Progenitor cell of endocrine pancreas (in vitro differentiated cells): ENCODE results near the gene UBASH3A. TPM values are rescaled to one million over a fixed set of nuclear protein-coding genes. Genes with fewer than 3 reads are reported as not detected.
A peak's percentile ranks its signal among the peaks of the same experiment; 100 is the strongest.

Experiments
- DNase-seq: peaks from one replicate; pipeline ENCODE4 v3.0.0; 2021; ENCODE audit warnings: low spot score; ENCODE audit not compliant: unreplicated experiment
- H3K27ac Mint-ChIP-seq: 2 replicates; pipeline ENCODE4 v1.8.0; 2021; ENCODE audit warnings: mild to moderate bottlenecking, moderate library complexity, mixed read lengths
- H3K27me3 Mint-ChIP-seq: 2 replicates; pipeline ENCODE4 v1.8.0; 2021; ENCODE audit warnings: mixed read lengths
- H3K36me3 Mint-ChIP-seq: 2 replicates; pipeline ENCODE4 v1.8.0; 2022; ENCODE audit warnings: mixed read lengths; ENCODE audit not compliant: insufficient read depth
- H3K4me1 Mint-ChIP-seq: 2 replicates; pipeline ENCODE4 v1.8.0; 2021; ENCODE audit warnings: low read depth, mixed read lengths
- H3K4me3 Mint-ChIP-seq: 2 replicates; pipeline ENCODE4 v1.8.0; 2021; ENCODE audit warnings: low read depth, mild to moderate bottlenecking, moderate library complexity, mixed read lengths
- H3K9me3 Mint-ChIP-seq: 2 replicates; pipeline ENCODE4 v1.8.0; 2021; ENCODE audit warnings: low read depth, mixed read lengths
- total RNA-seq: library from RNA; stranded (reverse); gene quantifications from 2 replicates; pipeline ENCODE4 v1.2.1, GENCODE V29; 2021
- TF ChIP-seq, protein P1 (sequence below): fragments of 200-600 bp; sonication (generic); IDR thresholded peaks from one replicate; pipeline ENCODE4 v1.5.0; 2021; ENCODE audit warnings: antibody characterized with exemption, mild to moderate bottlenecking; ENCODE audit not compliant: unreplicated experiment

The UBASH3A gene
- total RNA-seq, 1 donor from 2014 or later = not detected

DNA sequence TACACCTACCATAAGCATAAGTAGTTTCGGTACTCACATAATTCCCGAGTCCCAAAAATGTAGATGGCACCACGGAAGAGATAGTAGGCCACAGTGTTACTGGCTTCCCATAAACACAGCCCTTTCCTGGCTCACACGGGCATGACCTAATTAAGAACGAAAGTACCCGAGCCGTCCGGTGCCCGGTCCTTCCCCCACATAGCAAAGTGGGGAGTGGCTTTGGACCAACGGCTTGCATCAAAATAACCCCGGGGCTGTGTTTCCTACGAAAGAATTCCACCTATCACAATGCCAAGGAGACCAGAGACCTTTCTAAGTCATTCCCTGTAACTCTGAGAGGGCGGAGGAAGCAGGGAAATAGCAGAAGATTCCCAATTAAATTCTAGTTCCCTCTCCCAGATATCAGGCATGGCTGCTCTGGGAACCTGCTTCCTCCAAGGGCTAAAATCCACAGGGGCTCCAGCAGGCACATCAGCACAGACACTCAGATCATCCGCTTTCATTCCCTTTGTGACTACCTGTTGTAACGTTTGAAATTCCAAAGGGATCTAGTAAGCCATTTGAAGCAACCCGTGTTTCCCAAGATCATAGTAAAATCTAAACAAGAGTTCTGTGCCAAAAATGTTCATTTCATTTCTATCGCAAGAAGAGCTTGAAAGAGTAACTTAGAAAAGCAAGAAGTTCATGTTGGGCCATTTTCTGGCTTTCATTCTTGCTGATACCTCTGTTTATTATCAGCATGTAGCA lies 7.6 kb upstream of the UBASH3A start, which contains the start of gene TMPRSS3:
Gene TMPRSS3 (minus strand): TSS at position 148 of the 747 bp plus-strand sequence. CDS start 635 bp downstream, outside the sequence.
- H3K27ac Mint-ChIP-seq = no peak within 1 kb of the TSS
- H3K9me3 Mint-ChIP-seq = peaks cover 3% of the 10 kb centered on the region
- H3K4me1 Mint-ChIP-seq = peaks cover 29% of the 10 kb centered on the region
- DNase-seq = no peak
- TF ChIP-seq, protein P1, sequence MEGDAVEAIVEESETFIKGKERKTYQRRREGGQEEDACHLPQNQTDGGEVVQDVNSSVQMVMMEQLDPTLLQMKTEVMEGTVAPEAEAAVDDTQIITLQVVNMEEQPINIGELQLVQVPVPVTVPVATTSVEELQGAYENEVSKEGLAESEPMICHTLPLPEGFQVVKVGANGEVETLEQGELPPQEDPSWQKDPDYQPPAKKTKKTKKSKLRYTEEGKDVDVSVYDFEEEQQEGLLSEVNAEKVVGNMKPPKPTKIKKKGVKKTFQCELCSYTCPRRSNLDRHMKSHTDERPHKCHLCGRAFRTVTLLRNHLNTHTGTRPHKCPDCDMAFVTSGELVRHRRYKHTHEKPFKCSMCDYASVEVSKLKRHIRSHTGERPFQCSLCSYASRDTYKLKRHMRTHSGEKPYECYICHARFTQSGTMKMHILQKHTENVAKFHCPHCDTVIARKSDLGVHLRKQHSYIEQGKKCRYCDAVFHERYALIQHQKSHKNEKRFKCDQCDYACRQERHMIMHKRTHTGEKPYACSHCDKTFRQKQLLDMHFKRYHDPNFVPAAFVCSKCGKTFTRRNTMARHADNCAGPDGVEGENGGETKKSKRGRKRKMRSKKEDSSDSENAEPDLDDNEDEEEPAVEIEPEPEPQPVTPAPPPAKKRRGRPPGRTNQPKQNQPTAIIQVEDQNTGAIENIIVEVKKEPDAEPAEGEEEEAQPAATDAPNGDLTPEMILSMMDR = no peak
- H3K36me3 Mint-ChIP-seq = no peaks in the 10 kb centered on the region
- no peak within 1 kb of the TSS for H3K4me3 Mint-ChIP-seq
- no peaks in the 10 kb centered on the region for H3K27me3 Mint-ChIP-seq

DNA sequence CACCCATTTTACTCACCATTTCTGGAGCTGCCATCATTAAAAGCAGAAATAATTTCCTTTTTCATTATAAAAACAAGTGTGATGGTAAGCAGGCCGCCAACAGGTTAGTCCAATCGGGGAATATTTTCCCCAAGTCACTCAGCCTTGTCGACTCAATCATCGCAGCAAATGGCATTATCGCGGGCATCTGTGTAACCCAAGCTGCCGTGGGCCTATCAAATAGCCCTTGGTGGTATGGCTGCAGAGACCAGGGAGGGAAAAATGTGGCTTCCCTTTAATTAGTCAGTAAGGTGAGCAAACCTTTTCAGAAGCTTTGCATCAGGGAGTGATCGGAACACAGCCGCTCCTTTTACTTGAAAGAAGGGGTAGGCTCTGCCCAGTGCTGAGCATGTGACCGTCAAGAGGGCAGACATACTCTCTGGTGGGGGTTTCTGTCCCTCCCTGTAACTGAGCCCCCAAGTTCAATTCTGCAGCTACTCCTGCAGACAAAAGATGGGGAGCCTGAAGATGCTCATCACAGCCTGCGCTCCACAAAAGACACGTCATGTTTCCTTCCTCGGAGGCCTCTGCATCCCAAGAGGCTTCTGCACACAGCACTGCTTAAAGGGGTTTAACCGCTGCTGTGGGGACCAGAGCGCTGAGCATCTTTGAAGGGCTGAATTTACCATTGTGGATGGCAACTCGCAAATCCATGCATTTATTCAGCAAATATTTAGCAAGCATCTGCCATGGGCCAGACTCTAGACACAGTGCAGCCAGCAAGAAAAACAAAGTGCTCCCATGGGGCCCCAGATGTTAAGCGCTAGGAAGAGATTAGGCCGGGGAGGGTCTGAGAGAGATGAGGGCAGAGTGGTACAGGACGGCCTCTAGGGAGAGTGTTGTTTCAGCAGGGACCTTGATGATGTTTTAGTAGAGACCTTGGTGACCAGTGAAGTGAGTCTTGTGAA lies 6.6 kb upstream of the UBASH3A start:
- H3K4me1 Mint-ChIP-seq = peaks cover 26% of the 10 kb centered on the region
- H3K36me3 Mint-ChIP-seq = no peaks in the 10 kb centered on the region
- no peaks in the 10 kb centered on the region for H3K27me3 Mint-ChIP-seq
- peaks cover 1% of the 10 kb centered on the region for H3K9me3 Mint-ChIP-seq
- H3K4me3 Mint-ChIP-seq = no peak overlapping the region
- DNase-seq = no peak
- H3K27ac Mint-ChIP-seq = no peak overlapping the region
- TF ChIP-seq, protein P1 = no peak

DNA sequence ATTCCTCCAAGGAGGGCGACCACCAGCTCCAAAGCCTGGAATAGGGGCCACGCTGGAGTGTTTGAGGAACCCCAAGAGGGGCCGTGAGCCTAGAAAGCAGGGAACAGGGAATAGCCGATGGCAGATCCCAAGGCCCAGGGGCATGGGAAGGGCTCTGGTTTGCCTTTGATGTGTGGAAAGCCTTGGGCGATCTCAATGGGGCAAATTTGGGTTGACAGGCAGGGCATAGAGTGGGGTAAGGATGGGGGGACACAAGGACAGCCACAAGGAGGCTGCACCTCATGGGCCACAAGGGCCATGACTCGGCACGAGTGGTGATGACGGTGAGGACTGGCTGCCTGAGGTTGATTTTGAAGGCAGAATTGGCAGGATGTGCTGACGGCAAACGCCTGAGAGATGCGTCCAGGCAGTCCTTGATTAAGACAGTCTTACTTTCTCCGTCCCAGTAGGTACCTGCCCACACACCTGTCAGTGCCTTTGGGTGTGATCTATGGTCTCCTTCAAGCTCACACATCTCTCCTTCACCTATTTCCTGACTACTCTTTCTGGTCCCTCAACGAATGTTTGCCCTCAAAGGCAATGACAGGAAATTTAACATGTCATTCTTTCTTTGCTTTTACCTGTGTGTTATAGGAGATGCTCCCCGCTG lies 5.8 kb upstream of the UBASH3A start:
- no peaks in the 10 kb centered on the region for H3K9me3 Mint-ChIP-seq
- H3K36me3 Mint-ChIP-seq = no peaks in the 10 kb centered on the region
- H3K4me3 Mint-ChIP-seq = no peak overlapping the region
- H3K27me3 Mint-ChIP-seq = no peaks in the 10 kb centered on the region
- TF ChIP-seq, protein P1 = no peak
- H3K4me1 Mint-ChIP-seq = peaks cover 23% of the 10 kb centered on the region
- H3K27ac Mint-ChIP-seq = peak overlapping the region; percentile 58
- DNase-seq = no peak

DNA sequence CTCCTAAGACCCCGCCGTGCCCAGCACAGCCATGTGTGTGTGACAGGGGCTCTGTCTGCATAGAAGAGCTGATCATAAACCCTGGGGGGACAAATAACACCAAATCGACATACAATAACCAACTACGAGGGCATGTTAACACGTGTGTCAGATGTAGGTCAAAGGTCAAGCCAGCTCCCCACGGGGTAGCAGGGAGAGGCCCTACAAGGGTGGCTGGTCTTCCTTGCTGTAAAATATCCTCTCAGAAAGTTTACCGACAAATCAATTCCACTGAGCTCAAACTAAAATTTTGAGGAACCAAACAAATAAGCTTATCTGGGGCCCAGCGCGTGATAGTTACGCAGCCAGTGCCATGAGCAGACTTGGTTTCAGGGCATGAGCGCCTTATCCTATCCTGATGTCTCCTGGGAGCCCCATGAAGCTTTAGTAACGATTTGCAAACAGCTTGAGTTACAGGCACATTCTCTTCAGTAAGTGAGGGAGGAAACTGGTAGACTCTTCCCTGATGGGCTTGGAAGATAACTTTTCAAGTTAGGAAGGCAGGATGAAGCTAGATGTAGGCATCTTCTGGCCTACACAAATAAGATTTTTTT lies 5.2 kb upstream of the UBASH3A start:
- Mint-ChIP-seq H3K36me3 (no peaks in the 10 kb centered on the region), H3K27ac (peak overlapping the region; percentile 58), H3K4me1 (peaks cover 20% of the 10 kb centered on the region), H3K9me3 (no peaks in the 10 kb centered on the region), H3K27me3 (no peaks in the 10 kb centered on the region), H3K4me3 (no peak overlapping the region)
- no peak for DNase-seq
- TF ChIP-seq, protein P1 = no peak

DNA sequence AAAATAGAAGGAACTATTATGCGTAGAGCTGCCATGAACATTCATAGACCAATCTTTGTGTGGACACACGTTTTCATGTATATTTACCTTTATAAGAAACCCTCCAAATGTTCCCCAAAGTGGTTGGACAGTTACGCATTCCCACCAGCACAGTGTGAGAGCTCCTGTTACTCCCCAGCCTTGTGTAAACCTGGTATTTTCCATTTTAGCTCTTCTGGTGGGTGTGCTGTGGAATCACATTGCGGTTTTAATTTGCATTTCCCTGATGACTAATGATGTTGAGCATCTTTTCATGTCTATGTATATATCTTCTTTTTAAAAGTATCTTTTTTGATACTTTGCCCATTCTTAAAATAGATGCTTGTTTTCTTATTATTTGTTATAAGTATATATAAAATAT lies 3.2 kb upstream of the UBASH3A start:
- H3K27me3 Mint-ChIP-seq = peaks cover under 1% of the 10 kb centered on the region
- no peaks in the 10 kb centered on the region for H3K36me3 Mint-ChIP-seq
- TF ChIP-seq, protein P1 = no peak
- H3K4me3 Mint-ChIP-seq = no peak overlapping the region
- peaks cover 20% of the 10 kb centered on the region for H3K4me1 Mint-ChIP-seq
- DNase-seq = no peak
- no peak overlapping the region for H3K27ac Mint-ChIP-seq
- H3K9me3 Mint-ChIP-seq = no peaks in the 10 kb centered on the region
